GM06990 (cell line): ENCODE results near the gene LHFPL5.

Experiments used
- DNase-seq: peaks from one replicate; pipeline ENCODE4 v3.0.0-alpha.2; 2011; ENCODE audit not compliant: insufficient read length; ENCODE audit errors: extremely low read depth
- H3K27me3 ChIP-seq: replicated peaks from 2 replicates; pipeline ENCODE4 v1.6.0; 2011; ENCODE audit warnings: low read length; ENCODE audit not compliant: control insufficient read depth, insufficient read depth
- H3K36me3 ChIP-seq: 2 replicates; pipeline ENCODE4 v1.5.1; 2011; ENCODE audit warnings: low read length; ENCODE audit not compliant: control insufficient read depth, insufficient read depth
- H3K4me3 ChIP-seq: replicated peaks from 2 replicates; pipeline ENCODE4 v1.5.1; 2011; ENCODE audit warnings: low read depth, mild to moderate bottlenecking, control low read depth, low read length
- TF ChIP-seq, protein P1 (sequence below): IDR thresholded peaks from 2 replicates; pipeline ENCODE4 v1.5.1; 2011; ENCODE audit warnings: low read length, control low read depth, mild to moderate bottlenecking, inconsistent platforms; ENCODE audit not compliant: insufficient read depth, poor library complexity, severe bottlenecking

LHFPL5 gene

DNA sequence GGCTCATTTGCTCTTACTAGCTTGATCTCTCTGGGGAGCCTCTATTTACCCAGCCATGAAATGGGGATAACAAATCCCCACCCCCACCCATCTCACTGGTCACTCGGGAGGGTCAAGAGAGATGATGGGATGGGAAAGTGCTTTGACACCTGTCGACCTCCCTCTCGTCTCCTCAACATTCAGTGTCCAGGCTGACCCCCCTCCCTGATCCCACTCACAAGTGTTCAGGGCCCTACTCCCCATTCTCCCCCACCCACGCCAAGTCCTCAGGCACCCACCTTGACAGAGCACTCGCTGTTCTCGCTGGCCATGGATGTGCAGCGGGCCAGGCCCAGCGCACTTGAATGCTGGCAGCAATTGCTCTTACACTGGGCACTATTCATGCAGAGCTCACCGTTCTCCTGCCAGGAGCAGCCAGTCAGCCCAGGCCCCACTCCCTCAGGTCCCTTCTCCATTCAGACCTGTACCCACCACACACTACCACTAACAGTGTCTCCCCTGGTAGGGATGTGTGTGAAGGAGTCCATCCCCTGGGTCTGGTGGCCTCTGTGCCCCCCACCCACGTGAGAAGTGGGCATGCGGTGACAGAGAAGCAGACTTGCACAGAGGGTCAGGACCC, 9.6 kb upstream of the LHFPL5 start:
- Histone ChIP-seq H3K27me3 (no peaks in the 10 kb centered on the region; the same call in 1 of the 2 replicates), H3K4me3 (no peak overlapping the region), H3K36me3 (no peaks in the 10 kb centered on the region)
- no peak for DNase-seq
- TF ChIP-seq, protein P1, sequence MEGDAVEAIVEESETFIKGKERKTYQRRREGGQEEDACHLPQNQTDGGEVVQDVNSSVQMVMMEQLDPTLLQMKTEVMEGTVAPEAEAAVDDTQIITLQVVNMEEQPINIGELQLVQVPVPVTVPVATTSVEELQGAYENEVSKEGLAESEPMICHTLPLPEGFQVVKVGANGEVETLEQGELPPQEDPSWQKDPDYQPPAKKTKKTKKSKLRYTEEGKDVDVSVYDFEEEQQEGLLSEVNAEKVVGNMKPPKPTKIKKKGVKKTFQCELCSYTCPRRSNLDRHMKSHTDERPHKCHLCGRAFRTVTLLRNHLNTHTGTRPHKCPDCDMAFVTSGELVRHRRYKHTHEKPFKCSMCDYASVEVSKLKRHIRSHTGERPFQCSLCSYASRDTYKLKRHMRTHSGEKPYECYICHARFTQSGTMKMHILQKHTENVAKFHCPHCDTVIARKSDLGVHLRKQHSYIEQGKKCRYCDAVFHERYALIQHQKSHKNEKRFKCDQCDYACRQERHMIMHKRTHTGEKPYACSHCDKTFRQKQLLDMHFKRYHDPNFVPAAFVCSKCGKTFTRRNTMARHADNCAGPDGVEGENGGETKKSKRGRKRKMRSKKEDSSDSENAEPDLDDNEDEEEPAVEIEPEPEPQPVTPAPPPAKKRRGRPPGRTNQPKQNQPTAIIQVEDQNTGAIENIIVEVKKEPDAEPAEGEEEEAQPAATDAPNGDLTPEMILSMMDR = no peak

DNA sequence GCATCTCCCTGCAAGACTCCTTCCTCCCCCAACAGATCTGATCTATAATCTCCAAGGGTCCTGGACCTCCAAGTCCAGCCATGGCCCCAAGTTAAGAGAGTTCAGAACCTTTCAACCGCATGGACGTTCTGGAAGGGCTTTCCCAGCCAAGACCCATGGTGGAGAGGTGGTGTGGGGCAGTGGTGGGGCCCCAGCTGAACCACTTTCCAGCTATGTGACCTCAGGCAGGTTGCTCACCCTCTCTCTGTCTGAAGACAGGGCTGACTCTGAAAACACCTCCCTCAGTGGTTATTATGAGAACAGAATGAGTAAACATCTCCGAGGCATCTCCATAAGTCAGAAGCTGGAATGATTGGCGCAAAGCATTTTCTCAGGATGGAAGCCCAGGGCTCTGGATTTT, 8.9 kb upstream of the LHFPL5 start:
- no peaks in the 10 kb centered on the region; the same call in 1 of the 2 replicates for H3K27me3 ChIP-seq
- TF ChIP-seq, protein P1 = no peak
- H3K4me3 ChIP-seq = no peak overlapping the region
- H3K36me3 ChIP-seq = no peaks in the 10 kb centered on the region
- DNase-seq = no peak

DNA sequence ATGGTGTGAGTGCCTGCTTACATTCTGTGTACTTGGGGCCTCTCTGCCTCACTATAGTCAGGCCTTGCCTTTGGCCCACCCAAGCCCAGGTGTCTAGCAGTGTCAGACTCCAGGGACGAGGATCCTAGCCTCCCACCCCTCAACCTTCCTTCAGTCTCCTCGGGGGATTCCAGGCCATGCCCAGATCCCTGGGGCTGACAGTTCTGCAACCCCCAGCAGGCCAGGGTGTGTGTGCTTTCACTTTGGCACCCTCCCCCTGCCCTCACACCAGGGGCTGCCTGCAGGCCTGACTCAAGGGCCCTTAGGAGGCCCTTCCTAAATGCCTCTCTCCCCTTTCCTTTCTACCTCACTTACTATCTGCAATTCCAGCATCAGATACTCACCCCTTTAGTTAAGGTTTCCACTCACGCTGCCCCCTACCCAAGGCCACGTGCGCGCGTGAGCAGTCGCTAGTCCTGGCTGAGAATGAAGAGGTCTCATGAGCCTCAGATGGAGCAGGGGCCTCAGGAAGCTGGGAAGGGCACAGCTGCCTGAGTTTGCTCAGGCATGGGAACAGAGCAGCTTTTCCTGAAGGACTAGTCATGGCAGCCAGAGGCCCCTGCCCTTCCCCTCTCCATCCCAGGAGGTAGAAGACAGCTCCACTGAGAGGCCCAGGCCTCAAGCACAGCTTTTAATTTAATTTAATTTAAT, 7.2 kb upstream of the LHFPL5 start:
- no peak for DNase-seq
- TF ChIP-seq, protein P1 = no peak
- Histone ChIP-seq H3K4me3 (no peak overlapping the region), H3K27me3 (no peaks in the 10 kb centered on the region; the same call in 1 of the 2 replicates), H3K36me3 (no peaks in the 10 kb centered on the region)

DNA sequence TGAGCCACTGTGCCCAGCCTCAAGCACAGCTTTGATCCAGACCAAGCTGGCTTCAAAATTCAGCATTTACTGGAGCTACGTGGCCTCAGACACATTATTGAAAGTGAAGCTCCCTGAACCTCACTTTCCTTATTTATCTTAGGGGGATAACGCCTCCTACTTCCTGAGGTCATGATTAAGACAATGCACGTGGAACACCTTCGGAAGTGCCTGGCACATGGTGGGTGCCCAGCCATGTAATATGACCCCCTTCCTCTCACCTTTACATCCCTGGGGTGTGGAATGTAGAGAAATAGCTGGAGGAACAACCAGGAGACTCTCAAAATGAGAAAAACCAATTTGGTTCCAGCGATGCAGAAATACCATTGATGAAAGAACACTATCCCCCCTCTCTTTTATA, 6.4 kb upstream of the LHFPL5 start:
- DNase-seq = no peak
- Histone ChIP-seq H3K27me3 (no peaks in the 10 kb centered on the region), H3K36me3 (no peaks in the 10 kb centered on the region), H3K4me3 (no peak overlapping the region)
- TF ChIP-seq, protein P1 = no peak

DNA sequence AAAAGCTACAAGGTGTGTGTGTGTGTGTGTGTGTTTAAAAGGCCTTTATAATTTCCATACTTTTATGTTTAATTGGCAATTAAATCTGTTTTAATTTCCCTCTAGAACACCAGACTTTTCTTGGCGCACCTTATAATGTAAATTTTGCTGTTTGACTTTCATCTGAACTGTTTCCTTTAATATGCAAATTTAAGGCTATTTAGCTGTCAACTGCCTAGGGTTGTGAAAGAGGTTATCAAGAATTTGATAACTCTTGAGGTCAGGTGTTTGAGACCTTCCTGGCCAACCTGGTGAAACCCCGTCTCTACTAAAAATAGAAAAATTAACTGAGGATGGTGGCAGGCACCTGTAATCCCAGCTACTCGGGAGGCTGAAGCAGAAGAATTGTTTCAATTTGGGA, 4.0 kb upstream of the LHFPL5 start:
- DNase-seq = no peak
- no peaks in the 10 kb centered on the region for H3K36me3 ChIP-seq
- H3K27me3 ChIP-seq = no peaks in the 10 kb centered on the region
- TF ChIP-seq, protein P1 = no peak
- no peak overlapping the region for H3K4me3 ChIP-seq
